ENCODE data around the gene UBASH3A.
"Not testable (repeated sequence)": the region's sequence is repeated elsewhere in the genome, so short reads cannot be mapped to it uniquely, and the experiment has no call there.

The UBASH3A gene

DNA sequence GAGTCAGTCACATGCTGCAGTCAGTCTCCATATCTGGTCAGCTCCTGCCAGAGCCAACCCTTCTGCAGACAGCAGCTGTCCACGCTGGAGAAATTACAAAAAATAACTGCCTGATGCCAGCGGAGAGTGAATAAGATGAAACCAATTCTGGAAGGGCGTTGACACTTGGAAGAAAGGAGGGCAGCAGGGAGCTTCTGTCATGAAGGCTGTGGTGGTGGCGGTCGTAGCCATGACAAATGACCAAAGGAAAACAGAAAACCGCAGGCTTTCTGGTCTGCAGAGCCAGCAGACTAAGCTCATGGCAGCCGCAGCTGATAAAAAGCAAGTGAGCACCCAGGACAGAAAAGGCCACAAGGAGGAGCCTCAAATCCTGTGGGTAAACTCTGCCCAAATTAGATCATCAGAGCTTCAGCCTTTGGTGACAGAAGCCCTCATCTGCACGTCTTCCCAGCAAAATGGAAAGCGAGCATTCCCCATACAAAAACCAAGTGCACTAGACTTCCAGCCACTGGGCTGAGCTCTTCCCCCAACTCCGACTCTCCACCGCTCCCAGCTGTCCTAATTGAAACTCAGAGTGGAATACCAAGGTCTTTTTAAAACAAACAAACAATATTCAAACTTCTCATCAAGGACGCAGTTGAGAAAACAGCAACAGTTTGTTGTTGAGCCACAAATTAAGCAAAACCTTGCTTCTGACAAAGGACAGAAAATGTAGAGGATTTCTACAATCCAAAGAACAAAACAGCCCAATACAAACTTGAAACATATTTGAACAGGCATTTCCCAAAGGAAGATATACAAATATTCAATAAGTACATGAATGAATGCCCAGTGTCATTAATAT is 63.7 kb downstream of the UBASH3A start:
- H3K27me3 ChIP-seq (ENCODE audit: insufficient read depth, low read length), result no peaks in the 10 kb centered on the region
- no peak overlapping the region for H3K4me3 ChIP-seq (ENCODE audit: low read length)
- no peaks in the 10 kb centered on the region for H3K9me3 ChIP-seq (ENCODE audit: insufficient read depth, low read depth, low read length)
- no peaks in the 10 kb centered on the region for H3K36me3 ChIP-seq (ENCODE audit: insufficient read depth, low read depth, low read length)
- no peak overlapping the region for H3K9ac ChIP-seq (ENCODE audit: low read depth, low read length)
- no peak overlapping the region for H3K27ac ChIP-seq (ENCODE audit: low read length)
- peaks cover 15% of the 10 kb centered on the region for H3K4me1 ChIP-seq (ENCODE audit: insufficient read depth, low read length)

DNA sequence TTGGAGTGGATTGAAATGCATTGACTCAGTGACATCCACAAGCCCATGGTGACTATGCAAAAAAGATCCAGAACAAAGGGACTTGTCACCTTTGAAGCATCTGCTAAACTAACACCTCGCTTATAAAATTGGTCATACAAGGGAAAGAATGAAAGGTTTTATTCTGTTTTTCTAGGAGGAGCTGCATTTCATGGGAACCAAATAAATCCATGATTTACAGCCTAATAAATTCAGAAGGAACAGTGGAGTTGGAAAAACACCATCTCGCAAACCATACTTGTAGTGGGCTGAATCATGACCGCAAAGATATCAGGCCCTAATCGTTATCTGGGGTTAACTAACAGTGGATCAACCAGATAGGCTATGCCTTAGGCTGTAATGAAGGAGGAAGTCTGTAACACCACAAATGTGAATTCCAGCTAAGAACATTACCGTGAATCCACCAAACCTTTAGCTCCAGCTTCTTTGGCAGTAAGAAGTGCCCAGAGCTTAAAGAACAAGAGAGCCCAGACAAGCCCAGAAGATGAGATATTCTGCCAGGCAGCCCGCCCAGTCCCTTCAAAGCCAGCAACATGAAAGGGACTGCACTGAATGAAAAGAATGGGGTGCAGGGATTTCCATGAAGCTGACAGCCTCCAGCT is 64.9 kb downstream of the UBASH3A start:
- Histone ChIP-seq H3K9ac (ENCODE audit: low read depth, low read length) (no peak overlapping the region), H3K4me1 (ENCODE audit: insufficient read depth, low read length) (peaks cover 15% of the 10 kb centered on the region), H3K9me3 (ENCODE audit: insufficient read depth, low read depth, low read length) (no peaks in the 10 kb centered on the region), H3K4me3 (ENCODE audit: low read length) (no peak overlapping the region), H3K27ac (ENCODE audit: low read length) (no peak overlapping the region), H3K27me3 (ENCODE audit: insufficient read depth, low read length) (no peaks in the 10 kb centered on the region), H3K36me3 (ENCODE audit: insufficient read depth, low read depth, low read length) (no peaks in the 10 kb centered on the region)

DNA sequence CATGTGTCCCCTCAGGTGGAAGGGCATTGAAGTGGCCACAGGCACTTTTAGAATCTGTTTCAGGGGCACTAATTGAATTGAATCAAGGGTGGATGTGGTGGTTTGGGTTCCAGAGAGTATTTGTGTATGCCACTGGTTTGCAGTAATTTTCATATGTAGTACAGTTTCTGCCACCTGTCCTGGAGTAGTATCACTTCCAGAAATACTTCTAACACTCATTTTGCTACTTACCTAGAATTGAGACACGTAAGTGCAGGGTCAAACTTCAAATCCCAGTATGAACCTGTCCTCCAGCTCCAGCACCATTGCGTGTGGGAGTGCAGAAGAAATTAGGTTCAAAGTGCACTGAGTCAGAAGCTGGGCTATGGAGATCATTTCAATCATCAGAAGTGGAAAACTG is 65.6 kb downstream of the UBASH3A start:
- no peak overlapping the region for H3K9ac ChIP-seq (ENCODE audit: low read depth, low read length)
- H3K27me3 ChIP-seq (ENCODE audit: insufficient read depth, low read length), result no peaks in the 10 kb centered on the region
- no peak overlapping the region for H3K27ac ChIP-seq (ENCODE audit: low read length)
- H3K4me3 ChIP-seq (ENCODE audit: low read length), result no peak overlapping the region
- H3K4me1 ChIP-seq (ENCODE audit: insufficient read depth, low read length), result peaks cover 22% of the 10 kb centered on the region
- no peaks in the 10 kb centered on the region for H3K36me3 ChIP-seq (ENCODE audit: insufficient read depth, low read depth, low read length)
- no peaks in the 10 kb centered on the region for H3K9me3 ChIP-seq (ENCODE audit: insufficient read depth, low read depth, low read length)

DNA sequence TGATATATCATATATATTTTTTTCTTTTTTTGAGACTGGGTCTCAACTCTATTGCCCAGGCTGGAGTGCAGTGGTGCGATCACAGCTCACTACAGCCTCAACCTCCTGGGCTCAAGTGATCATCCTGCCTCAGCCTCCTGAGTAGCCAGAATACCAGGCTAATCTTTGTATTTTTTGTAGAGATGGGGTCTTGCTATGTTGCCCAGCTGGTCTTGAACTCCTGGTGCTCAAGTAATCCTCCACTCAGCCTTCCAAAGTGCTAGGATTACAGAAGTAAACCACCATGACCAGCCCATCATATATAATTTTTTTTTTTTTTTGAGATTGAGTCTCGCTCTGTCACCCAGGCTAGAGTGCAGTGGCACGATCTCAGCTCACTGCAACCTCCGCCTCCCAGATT is 66.0 kb downstream of the UBASH3A start:
- not testable (repeated sequence) for H3K4me3 ChIP-seq (ENCODE audit: low read length); H3K36me3 ChIP-seq (ENCODE audit: insufficient read depth, low read depth, low read length); H3K9ac ChIP-seq (ENCODE audit: low read depth, low read length); H3K27ac ChIP-seq (ENCODE audit: low read length); H3K27me3 ChIP-seq (ENCODE audit: insufficient read depth, low read length); H3K9me3 ChIP-seq (ENCODE audit: insufficient read depth, low read depth, low read length)
- peaks cover 25% of the 10 kb centered on the region for H3K4me1 ChIP-seq (ENCODE audit: insufficient read depth, low read length)

DNA sequence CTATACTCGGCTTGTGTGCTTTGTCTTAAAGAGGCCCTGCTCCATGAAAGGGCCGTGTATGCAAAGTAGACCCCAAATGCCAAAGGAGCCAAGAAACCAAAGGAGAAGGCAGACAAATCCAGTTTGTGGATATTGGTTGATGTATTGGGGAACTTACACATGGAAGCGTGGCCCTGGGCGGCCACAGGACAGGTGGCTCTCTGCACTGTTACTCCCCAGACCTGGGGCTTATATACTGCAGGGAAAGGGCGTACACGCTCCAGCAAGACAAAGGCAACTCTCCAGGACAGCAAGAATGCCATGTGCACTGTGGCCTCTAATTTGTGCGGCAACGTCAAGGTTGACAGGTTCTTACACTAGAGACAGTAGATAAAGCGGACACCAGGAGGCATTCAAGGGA is 67.5 kb downstream of the UBASH3A start:
- Histone ChIP-seq H3K27ac (ENCODE audit: low read length) (no peak overlapping the region), H3K9ac (ENCODE audit: low read depth, low read length) (no peak overlapping the region), H3K36me3 (ENCODE audit: insufficient read depth, low read depth, low read length) (no peaks in the 10 kb centered on the region), H3K4me3 (ENCODE audit: low read length) (no peak overlapping the region), H3K9me3 (ENCODE audit: insufficient read depth, low read depth, low read length) (no peaks in the 10 kb centered on the region), H3K4me1 (ENCODE audit: insufficient read depth, low read length) (peaks cover 17% of the 10 kb centered on the region), H3K27me3 (ENCODE audit: insufficient read depth, low read length) (no peaks in the 10 kb centered on the region)

DNA sequence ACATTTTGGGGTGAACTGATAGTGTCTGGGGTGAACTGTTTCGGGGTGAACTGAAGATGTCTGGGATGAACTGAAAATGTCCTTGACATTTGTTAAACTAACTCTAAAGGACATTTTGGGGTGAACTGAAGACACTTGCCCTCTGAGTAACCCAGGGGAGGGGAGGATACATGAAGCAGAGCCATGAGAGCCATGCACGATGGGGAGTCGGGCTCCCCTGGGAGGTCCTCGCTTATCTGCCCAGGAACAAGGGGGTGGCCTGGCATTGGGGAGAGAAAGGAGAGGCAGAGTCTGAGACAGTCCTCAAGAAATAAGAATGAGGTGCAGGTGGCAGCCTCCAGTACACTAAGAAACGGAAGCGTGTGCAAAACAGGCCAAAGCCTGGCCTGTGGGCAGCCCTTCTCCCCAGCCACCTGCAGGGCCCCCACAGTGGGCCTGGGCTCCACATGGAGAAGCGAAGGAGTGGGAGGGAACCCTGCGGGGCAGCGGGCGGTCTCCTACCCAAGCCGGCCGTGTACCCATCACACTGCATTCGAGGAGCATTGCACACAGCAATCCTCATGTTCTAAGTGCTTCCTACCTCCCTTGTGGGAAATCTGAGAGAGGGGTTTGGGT is 68.1 kb downstream of the UBASH3A start:
- Histone ChIP-seq H3K4me1 (ENCODE audit: insufficient read depth, low read length) (peaks cover 17% of the 10 kb centered on the region), H3K27me3 (ENCODE audit: insufficient read depth, low read length) (no peaks in the 10 kb centered on the region), H3K4me3 (ENCODE audit: low read length) (no peak overlapping the region), H3K9ac (ENCODE audit: low read depth, low read length) (no peak overlapping the region), H3K27ac (ENCODE audit: low read length) (no peak overlapping the region), H3K36me3 (ENCODE audit: insufficient read depth, low read depth, low read length) (no peaks in the 10 kb centered on the region), H3K9me3 (ENCODE audit: insufficient read depth, low read depth, low read length) (no peaks in the 10 kb centered on the region)

DNA sequence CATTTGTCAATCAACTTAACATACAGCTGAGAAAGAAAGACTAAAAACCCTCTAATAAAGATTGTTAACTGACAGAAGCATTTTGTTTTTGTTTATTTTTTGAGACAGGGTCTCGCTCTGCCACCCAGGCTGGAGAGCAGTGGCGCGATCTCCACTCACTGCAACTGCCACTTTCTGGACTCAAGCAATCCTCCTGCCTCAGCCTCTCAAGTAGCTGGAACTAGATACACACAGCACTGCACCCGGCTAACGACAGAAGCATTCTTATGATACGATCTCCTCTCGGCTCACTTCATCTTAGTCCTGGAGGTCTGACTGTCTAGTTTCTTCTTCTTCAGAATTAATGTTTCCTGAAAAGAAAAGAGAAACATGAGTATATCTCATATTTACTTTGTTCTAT is 68.8 kb downstream of the UBASH3A start:
- no peak overlapping the region for H3K4me3 ChIP-seq (ENCODE audit: low read length)
- H3K4me1 ChIP-seq (ENCODE audit: insufficient read depth, low read length), result peaks cover 17% of the 10 kb centered on the region
- no peaks in the 10 kb centered on the region for H3K27me3 ChIP-seq (ENCODE audit: insufficient read depth, low read length)
- H3K27ac ChIP-seq (ENCODE audit: low read length), result no peak overlapping the region
- no peak overlapping the region for H3K9ac ChIP-seq (ENCODE audit: low read depth, low read length)
- no peaks in the 10 kb centered on the region for H3K9me3 ChIP-seq (ENCODE audit: insufficient read depth, low read depth, low read length)
- no peaks in the 10 kb centered on the region for H3K36me3 ChIP-seq (ENCODE audit: insufficient read depth, low read depth, low read length)

DNA sequence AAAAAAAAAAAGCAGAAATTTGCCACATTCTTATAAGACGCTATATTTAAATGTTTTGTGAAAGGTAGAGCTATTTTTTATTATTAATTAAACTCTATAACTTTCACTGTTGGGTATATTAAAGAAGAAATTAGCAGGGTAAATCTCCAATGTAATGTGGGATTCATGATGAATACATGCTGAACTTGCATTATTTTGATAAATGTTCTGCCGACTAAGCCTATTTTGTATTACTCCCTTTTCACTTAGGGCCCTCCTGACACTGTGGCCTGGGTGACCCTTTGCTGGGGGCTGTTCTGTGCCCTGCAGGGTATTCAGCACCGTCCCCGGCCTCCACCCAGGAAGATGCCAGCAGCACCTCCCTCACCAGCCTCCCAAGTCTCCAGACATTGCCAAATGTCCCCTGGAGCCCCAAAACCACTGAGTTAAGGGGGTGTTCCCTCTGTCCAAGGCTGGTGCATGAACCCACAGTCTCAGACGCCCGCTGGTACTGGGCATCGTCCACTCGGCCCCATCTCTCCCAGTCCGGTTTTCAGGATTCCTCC is 69.9 kb downstream of the UBASH3A start:
- H3K9ac ChIP-seq (ENCODE audit: low read depth, low read length), result no peak overlapping the region
- no peaks in the 10 kb centered on the region for H3K36me3 ChIP-seq (ENCODE audit: insufficient read depth, low read depth, low read length)
- no peaks in the 10 kb centered on the region for H3K27me3 ChIP-seq (ENCODE audit: insufficient read depth, low read length)
- H3K9me3 ChIP-seq (ENCODE audit: insufficient read depth, low read depth, low read length), result no peaks in the 10 kb centered on the region
- H3K4me3 ChIP-seq (ENCODE audit: low read length), result no peak overlapping the region
- H3K4me1 ChIP-seq (ENCODE audit: insufficient read depth, low read length), result peaks cover 12% of the 10 kb centered on the region
- H3K27ac ChIP-seq (ENCODE audit: low read length), result no peak overlapping the region

DNA sequence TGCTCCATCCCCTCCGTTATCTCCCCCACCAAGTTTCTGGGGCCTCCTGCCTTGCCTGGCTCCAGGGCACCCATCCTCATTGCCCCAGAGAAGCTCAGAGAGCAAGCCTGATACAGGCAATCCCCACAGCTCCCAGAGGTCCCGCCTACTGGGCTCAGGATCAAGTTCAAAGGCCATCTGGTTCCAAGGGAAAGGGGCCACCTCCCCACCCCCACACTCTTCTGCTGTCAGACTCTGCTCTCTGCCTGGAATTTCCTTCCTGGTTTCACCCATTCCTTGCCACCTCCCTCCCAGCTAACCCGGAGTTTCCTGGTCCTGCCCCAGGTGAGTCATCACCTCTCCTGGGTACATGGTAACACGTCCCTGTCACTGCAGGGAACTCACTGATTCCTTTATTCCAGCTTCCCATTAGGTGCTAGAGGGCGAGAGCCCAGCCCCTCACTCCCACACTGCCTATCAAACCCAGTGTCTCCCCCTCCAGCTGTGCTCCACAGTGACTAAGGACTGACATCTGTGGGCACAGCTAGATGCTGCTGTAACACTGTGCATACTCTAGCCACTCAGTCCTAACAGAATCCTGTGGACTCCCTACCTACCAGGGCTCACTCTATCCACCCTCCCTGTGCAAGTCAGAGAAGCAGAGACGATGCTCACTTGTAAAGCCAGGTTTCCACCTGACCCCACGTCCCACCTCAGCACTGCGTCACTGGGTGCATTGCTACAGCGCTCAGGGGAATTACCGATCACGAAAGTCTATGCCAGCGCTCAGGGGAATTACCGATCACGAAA is 70.5 kb downstream of the UBASH3A start:
- no peaks in the 10 kb centered on the region for H3K27me3 ChIP-seq (ENCODE audit: insufficient read depth, low read length)
- H3K4me3 ChIP-seq (ENCODE audit: low read length), result no peak overlapping the region
- H3K9me3 ChIP-seq (ENCODE audit: insufficient read depth, low read depth, low read length), result no peaks in the 10 kb centered on the region
- no peak overlapping the region for H3K9ac ChIP-seq (ENCODE audit: low read depth, low read length)
- H3K36me3 ChIP-seq (ENCODE audit: insufficient read depth, low read depth, low read length), result no peaks in the 10 kb centered on the region
- H3K27ac ChIP-seq (ENCODE audit: low read length), result no peak overlapping the region
- H3K4me1 ChIP-seq (ENCODE audit: insufficient read depth, low read length), result peaks cover 10% of the 10 kb centered on the region

DNA sequence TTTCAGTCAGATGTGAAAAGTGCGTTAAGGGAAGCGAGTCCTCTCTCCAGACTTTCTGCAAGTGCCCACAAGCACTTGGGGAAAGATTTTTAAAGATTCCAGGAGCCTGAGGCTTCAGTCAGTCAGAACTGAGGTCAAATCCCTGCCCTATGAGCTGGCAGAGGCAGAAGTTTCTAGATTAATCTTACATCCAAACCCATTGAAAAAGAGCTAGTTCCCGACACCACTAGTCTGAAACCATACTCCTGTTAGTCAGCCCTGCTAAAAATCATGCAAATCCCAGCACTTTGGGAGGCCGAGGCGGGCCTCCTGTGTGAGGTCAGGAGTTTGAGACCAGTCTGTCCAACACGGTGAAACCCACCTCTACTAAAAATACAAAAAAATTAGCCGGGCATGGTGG is 71.3 kb downstream of the UBASH3A start:
- Histone ChIP-seq H3K4me1 (ENCODE audit: insufficient read depth, low read length) (peaks cover 10% of the 10 kb centered on the region), H3K27ac (ENCODE audit: low read length) (no peak overlapping the region)

More for the DNA sequence above, 71.3 kb downstream of the UBASH3A start:
- Histone ChIP-seq H3K27me3 (ENCODE audit: insufficient read depth, low read length) (no peaks in the 10 kb centered on the region), H3K9ac (ENCODE audit: low read depth, low read length) (no peak overlapping the region), H3K36me3 (ENCODE audit: insufficient read depth, low read depth, low read length) (no peaks in the 10 kb centered on the region), H3K4me3 (ENCODE audit: low read length) (no peak overlapping the region), H3K9me3 (ENCODE audit: insufficient read depth, low read depth, low read length) (no peaks in the 10 kb centered on the region)

All from iPS-20b (cell line).